NCI-H748 (cell line): Measurements from ENCODE around the gene APPL2.

Experiments used
- DNase-seq: peaks from one replicate; lab custom pipeline; 2025; ENCODE audit not compliant: unreplicated experiment; lab: John Stamatoyannopoulos, UW

The APPL2 gene

GRCh38 chr12:105223884-105224283, 12.1 kb downstream of the APPL2 start:
- DNase-seq: no peak

GRCh38 chr12:105223352-105223845, 12.6 kb downstream of the APPL2 start:
- no peak for DNase-seq

GRCh38 chr12:105222726-105223351, 13.1 kb downstream of the APPL2 start:
- no peak for DNase-seq

GRCh38 chr12:105222284-105222655, 13.7 kb downstream of the APPL2 start:
- DNase-seq: no peak

- DNase-seq: peak; percentile 17
Observed at GRCh38 chr12:105221583-105222283, 14.2 kb downstream of the APPL2 start.

- no peak for DNase-seq
Observed at GRCh38 chr12:105220929-105221290, 15.1 kb downstream of the APPL2 start.

GRCh38 chr12:105220150-105220928, 15.6 kb downstream of the APPL2 start:
- DNase-seq: no peak

GRCh38 chr12:105219261-105220028, 16.5 kb downstream of the APPL2 start:
- no peak for DNase-seq

GRCh38 chr12:105218434-105218833, 17.5 kb downstream of the APPL2 start:
- no peak for DNase-seq

- peak; percentile 7 for DNase-seq
Observed at GRCh38 chr12:105214670-105215375, 21.2 kb downstream of the APPL2 start.

- DNase-seq: no peak
Observed at GRCh38 chr12:105214148-105214547, 21.8 kb downstream of the APPL2 start.

- no peak for DNase-seq
Observed at GRCh38 chr12:105212438-105212837, 23.5 kb downstream of the APPL2 start.

- no peak for DNase-seq
Observed at GRCh38 chr12:105209091-105209490, 26.9 kb downstream of the APPL2 start.

- no peak for DNase-seq
Observed at GRCh38 chr12:105206686-105207374, 29.1 kb downstream of the APPL2 start.

GRCh38 chr12:105205322-105206048, 30.5 kb downstream of the APPL2 start:
- DNase-seq: no peak

GRCh38 chr12:105204916-105205315, 31.1 kb downstream of the APPL2 start:
- DNase-seq: no peak

- DNase-seq: no peak
Observed at GRCh38 chr12:105204127-105204526, 31.8 kb downstream of the APPL2 start.

GRCh38 chr12:105202202-105202601, 33.8 kb downstream of the APPL2 start:
- DNase-seq: no peak

GRCh38 chr12:105201299-105201698, 34.7 kb downstream of the APPL2 start:
- DNase-seq: no peak
